SU-DHL-6 (cell line): ENCODE data around the gene NEU1.
A peak's percentile ranks its signal among the peaks of the same experiment; 100 is the strongest.

ENCODE experiments used
- H2AFZ ChIP-seq: fragments of 200-600 bp; sonication (generic); 2 replicates; pipeline ENCODE4 v1.6.1; 2014; ENCODE audit warnings: low read depth, mild to moderate bottlenecking, moderate library complexity, mixed read lengths, antibody characterized with exemption, low read length; ENCODE audit not compliant: severe bottlenecking
- H3F3A ChIP-seq: fragments of 200-600 bp; shearing (Covaris generic); 2 replicates; pipeline ENCODE4 v1.6.0; 2016; ENCODE audit warnings: antibody characterized with exemption, mild to moderate bottlenecking; ENCODE audit not compliant: insufficient read depth
- H3K27ac ChIP-seq: fragments of 200-600 bp; sonication (generic); 2 replicates; pipeline ENCODE4 v1.5.1; 2016; ENCODE audit warnings: low read depth, mild to moderate bottlenecking, low read length, moderate library complexity, mixed read lengths
- H3K27me3 ChIP-seq: fragments of 200-600 bp; sonication (generic), shearing (Covaris generic); 2 replicates; pipeline ENCODE4 v1.6.0; 2014; ENCODE audit warnings: mild to moderate bottlenecking, low read length
- H3K36me3 ChIP-seq: fragments of 200-600 bp; sonication (generic); 2 replicates; pipeline ENCODE4 v1.6.1; 2014; ENCODE audit warnings: mild to moderate bottlenecking, low read length, mixed read lengths
- H3K4me2 ChIP-seq: fragments of 300-600, 200-600 bp; shearing (Covaris generic), sonication (generic); 2 replicates; pipeline ENCODE4 v1.6.0; 2014; ENCODE audit warnings: low read length, low read depth, mild to moderate bottlenecking; ENCODE audit not compliant: poor library complexity, severe bottlenecking
- H3K4me3 ChIP-seq: fragments of 200-600 bp; sonication (generic); 2 replicates; pipeline ENCODE4 v1.5.1; 2014; ENCODE audit warnings: antibody characterized with exemption, low read length, mild to moderate bottlenecking, mixed read lengths; ENCODE audit not compliant: insufficient read depth, poor library complexity, severe bottlenecking
- H3K79me2 ChIP-seq: fragments of 200-600 bp; sonication (generic); 2 replicates; pipeline ENCODE4 v1.6.1; 2014; ENCODE audit warnings: mild to moderate bottlenecking, low read length, moderate library complexity; ENCODE audit not compliant: insufficient read depth
- H3K9ac ChIP-seq: fragments of 200-600 bp; sonication (generic); 2 replicates; pipeline ENCODE4 v1.7.0; 2014; ENCODE audit warnings: mild to moderate bottlenecking, low read length
- H3K9me2 ChIP-seq: fragments of 200-600 bp; sonication (generic); replicated peaks from 2 replicates; pipeline ENCODE4 v1.6.1; 2014; ENCODE audit warnings: low read length; ENCODE audit not compliant: insufficient read depth
- H3K9me3 ChIP-seq: fragments of 200-600 bp; sonication (generic); 2 replicates; pipeline ENCODE4 v1.6.1; 2014; ENCODE audit warnings: low read length, mixed read lengths; ENCODE audit not compliant: insufficient read depth
- H4K20me1 ChIP-seq: fragments of 200-600 bp; sonication (generic); 2 replicates; pipeline ENCODE4 v1.6.1; 2014; ENCODE audit warnings: low read depth, mild to moderate bottlenecking, antibody characterized with exemption, low read length, moderate library complexity, mixed read lengths
- EZH2phosphoT487 ChIP-seq: fragments of 200-600 bp; sonication (generic), shearing (Covaris generic); conservative IDR thresholded peaks from 2 replicates; pipeline ENCODE4 v1.6.1; 2018; ENCODE audit warnings: mild to moderate bottlenecking, antibody characterized with exemption, low read length, moderate library complexity, mixed read lengths
- TF ChIP-seq, protein P1 (sequence below): fragments of 200-600 bp; sonication (generic); IDR thresholded peaks from one replicate; pipeline ENCODE4 v1.5.1; 2017; ENCODE audit warnings: antibody characterized with exemption, mild to moderate bottlenecking, low read length, moderate library complexity; ENCODE audit not compliant: insufficient read depth, poor library complexity, severe bottlenecking

The NEU1 gene

DNA sequence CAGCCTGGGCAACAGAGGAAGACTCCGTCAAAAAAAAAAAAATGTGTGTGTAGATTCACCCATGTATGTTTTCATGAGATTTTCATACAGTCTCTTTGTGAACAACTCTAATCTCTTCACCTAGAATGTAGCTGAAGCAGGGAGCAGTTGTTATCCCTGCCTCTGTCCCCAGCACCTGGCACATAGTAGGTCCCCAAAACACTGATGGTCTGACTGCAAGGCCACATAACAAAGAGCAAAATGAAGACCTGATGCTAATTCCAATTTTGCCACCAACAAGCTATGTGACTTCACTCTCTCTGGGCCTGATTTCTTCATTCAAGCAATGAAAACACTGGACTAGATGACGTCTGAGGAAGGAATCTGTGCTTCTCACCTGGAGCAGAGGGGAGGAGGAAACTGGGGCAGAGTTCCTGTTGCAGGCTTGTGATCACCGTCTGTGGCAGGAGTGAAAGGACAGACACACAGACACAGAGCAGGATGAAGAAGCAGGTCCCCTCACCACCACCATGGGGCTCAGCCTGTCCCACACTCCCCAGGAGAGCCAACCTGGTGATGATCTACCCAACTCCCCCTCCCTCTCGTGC lies 11.6 kb upstream of the NEU1 start:
- H3K36me3 ChIP-seq: no peaks in the 10 kb centered on the region
- H3K27me3 ChIP-seq: no peaks in the 10 kb centered on the region
- H3K9ac ChIP-seq: no peak overlapping the region
- no peak overlapping the region for H2AFZ ChIP-seq
- H3K79me2 ChIP-seq: no peaks in the 10 kb centered on the region
- H3K9me3 ChIP-seq: no peaks in the 10 kb centered on the region
- no peaks in the 10 kb centered on the region for H4K20me1 ChIP-seq
- no peaks in the 10 kb centered on the region for H3K9me2 ChIP-seq
- TF ChIP-seq EZH2phosphoT487: no peak
- TF ChIP-seq, protein P1, sequence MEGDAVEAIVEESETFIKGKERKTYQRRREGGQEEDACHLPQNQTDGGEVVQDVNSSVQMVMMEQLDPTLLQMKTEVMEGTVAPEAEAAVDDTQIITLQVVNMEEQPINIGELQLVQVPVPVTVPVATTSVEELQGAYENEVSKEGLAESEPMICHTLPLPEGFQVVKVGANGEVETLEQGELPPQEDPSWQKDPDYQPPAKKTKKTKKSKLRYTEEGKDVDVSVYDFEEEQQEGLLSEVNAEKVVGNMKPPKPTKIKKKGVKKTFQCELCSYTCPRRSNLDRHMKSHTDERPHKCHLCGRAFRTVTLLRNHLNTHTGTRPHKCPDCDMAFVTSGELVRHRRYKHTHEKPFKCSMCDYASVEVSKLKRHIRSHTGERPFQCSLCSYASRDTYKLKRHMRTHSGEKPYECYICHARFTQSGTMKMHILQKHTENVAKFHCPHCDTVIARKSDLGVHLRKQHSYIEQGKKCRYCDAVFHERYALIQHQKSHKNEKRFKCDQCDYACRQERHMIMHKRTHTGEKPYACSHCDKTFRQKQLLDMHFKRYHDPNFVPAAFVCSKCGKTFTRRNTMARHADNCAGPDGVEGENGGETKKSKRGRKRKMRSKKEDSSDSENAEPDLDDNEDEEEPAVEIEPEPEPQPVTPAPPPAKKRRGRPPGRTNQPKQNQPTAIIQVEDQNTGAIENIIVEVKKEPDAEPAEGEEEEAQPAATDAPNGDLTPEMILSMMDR: no peak
- no peak overlapping the region for H3K4me2 ChIP-seq
- H3K4me3 ChIP-seq: no peak overlapping the region
- H3K27ac ChIP-seq: no peak overlapping the region
- H3F3A ChIP-seq: no peaks in the 10 kb centered on the region

DNA sequence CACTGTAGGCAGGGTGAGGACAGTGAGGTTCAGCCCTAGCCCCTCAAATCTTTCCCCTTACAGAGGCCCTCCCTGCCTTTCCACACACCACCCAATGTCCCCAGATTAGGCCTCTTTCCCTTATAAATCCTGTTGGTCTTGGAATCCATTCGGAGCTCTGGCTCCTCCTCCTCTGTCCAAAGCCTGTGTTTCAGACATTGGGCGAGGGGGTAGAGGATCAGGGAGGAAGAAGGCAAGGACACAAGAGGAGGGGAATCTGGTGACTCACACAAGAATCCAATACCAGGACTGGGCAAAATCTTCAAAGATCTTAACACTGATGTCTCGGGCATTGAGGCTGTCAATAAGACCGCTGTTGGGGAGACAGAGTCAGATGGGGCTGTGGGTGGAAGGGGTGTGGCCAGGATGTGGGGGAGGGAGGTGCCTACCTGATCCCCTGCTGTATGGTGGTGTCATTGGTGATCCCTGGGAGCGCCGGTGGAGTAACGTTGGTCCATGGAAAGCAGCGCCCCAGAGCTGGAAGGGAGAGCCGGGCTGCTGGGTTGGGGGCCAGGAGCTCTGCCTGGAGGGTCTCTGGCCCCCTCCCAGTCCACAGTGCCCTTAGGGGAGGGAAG lies 8.5 kb upstream of the NEU1 start:
- Histone ChIP-seq H4K20me1 (no peaks in the 10 kb centered on the region), H3K79me2 (no peaks in the 10 kb centered on the region), H3F3A (no peaks in the 10 kb centered on the region), H3K9me2 (no peaks in the 10 kb centered on the region), H3K4me3 (no peak overlapping the region), H3K27ac (no peak overlapping the region), H3K36me3 (no peaks in the 10 kb centered on the region), H3K27me3 (no peaks in the 10 kb centered on the region), H2AFZ (no peak overlapping the region), H3K9me3 (no peaks in the 10 kb centered on the region), H3K4me2 (no peak overlapping the region), H3K9ac (no peak overlapping the region)
- TF ChIP-seq, protein P1: no peak
- TF ChIP-seq EZH2phosphoT487: no peak

DNA sequence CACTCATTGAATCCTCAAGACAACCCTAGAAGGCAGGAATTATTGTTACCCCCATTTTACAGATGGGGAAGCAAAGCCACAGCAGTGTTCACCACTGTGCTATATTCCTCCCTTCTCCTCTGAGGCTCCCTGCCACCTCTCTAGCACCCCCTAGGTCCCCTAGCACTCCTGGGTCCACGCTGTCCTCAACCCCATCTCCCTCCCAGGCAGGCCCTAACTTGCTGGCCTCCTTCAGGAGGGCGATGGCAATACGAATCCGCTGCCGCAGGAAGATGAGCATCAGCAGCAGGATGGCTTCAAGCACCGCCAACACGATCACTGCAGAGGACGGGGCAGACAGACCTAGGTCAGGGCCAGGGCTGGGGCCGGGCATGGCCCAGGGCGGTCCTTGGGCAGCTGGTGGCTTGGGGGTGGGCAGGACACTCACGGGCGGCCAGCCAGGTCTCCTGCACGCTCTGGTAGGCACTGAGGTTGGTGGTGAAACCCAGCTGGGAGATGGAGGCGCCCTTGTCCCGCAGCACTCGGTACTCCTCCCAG lies 7.8 kb upstream of the NEU1 start:
- H3K27me3 ChIP-seq: no peaks in the 10 kb centered on the region
- no peaks in the 10 kb centered on the region for H3K9me2 ChIP-seq
- no peak overlapping the region for H3K27ac ChIP-seq
- H3K79me2 ChIP-seq: no peaks in the 10 kb centered on the region
- no peak overlapping the region for H3K4me2 ChIP-seq
- no peaks in the 10 kb centered on the region for H3K36me3 ChIP-seq
- H3K4me3 ChIP-seq: no peak overlapping the region
- no peaks in the 10 kb centered on the region for H4K20me1 ChIP-seq
- TF ChIP-seq EZH2phosphoT487: no peak
- TF ChIP-seq, protein P1: peak; percentile 44
- H3K9me3 ChIP-seq: no peaks in the 10 kb centered on the region
- H3K9ac ChIP-seq: no peak overlapping the region
- H2AFZ ChIP-seq: no peak overlapping the region
- no peaks in the 10 kb centered on the region for H3F3A ChIP-seq
